Gastrocnemius medialis (tissue), 4 donors: ENCODE data around the gene SYCE3. TPM values are rescaled to one million over a fixed set of nuclear protein-coding genes. Genes with fewer than 3 reads are reported as not detected.
A peak's percentile ranks its signal among the peaks of the same experiment; 100 is the strongest.

Experiments used
- ATAC-seq, 2 donors: fragments of 150-250 bp; one replicate each; pipeline ENCODE4 v1.9.1; 2016
- DNase-seq, 2 donors: peaks; one replicate each; pipeline ENCODE4 v3.0.0-alpha.2; 2019
- H3K27ac ChIP-seq, 4 donors: fragments of 200-600 bp; sonication (generic); 1 replicate in 1 of 4; 2 replicates in 3 of 4; pipeline ENCODE4 v1.5.1; 2016 to 2018; ENCODE audit warnings: mild to moderate bottlenecking in 2 of 4, moderate library complexity in 1 of 4
- H3K27me3 ChIP-seq, 3 donors: fragments of 200-600 bp; sonication (generic) in 2 of 3; 1 replicate in 1 of 3; 2 replicates in 2 of 3; pipeline versions ENCODE4 v1.5.1 to v1.6.0; 2016 to 2019; ENCODE audit warnings: mild to moderate bottlenecking in 1 of 3, moderate library complexity in 1 of 3
- H3K36me3 ChIP-seq, 2 donors: fragments of 200-600 bp; sonication (generic) in 1 of 2; one replicate each; pipeline ENCODE4 v1.5.1; 2017 to 2018
- H3K4me1 ChIP-seq, 2 donors: fragments of 200-600 bp; sonication (generic) in 1 of 2; one replicate each; pipeline ENCODE4 v1.5.1; 2016 to 2017; ENCODE audit warnings: mild to moderate bottlenecking in 2 of 2
- H3K4me3 ChIP-seq, 4 donors: fragments of 200-600 bp; sonication (generic) in 3 of 4; 1 replicate in 1 of 4; 2 replicates in 3 of 4; pipeline ENCODE4 v1.5.1; 2016 to 2019; ENCODE audit warnings: mild to moderate bottlenecking in 2 of 4
- H3K9me3 ChIP-seq, 3 donors: fragments of 200-600 bp; sonication (generic) in 2 of 3; 1 replicate in 1 of 3; 2 replicates in 2 of 3; pipeline ENCODE4 v1.5.1; 2016 to 2019
- POLR2A ChIP-seq, 2 donors: fragments of 450-650 bp; IDR thresholded peaks; one replicate each; pipeline ENCODE4 v1.6.1; 2017; ENCODE audit warnings: antibody characterized with exemption in 2 of 2, mild to moderate bottlenecking in 2 of 2, moderate library complexity in 2 of 2
- in situ Hi-C, 4 donors: fragments of 200-750 bp; cut with MboI; loops; one replicate each; pipeline versions ENCODE4 v1.15.0 to v1.8.0; 2017; ENCODE audit warnings: low sequenced_read_pairs in 4 of 4
- intact Hi-C: fragments of 100-400 bp; cut with DNase I; formaldehyde crosslinking; loops from one replicate; pipeline ENCODE4 v1.15.1; 2023; ENCODE audit warnings: low total_unique reads
- total RNA-seq, 4 donors: library from RNA; depleted of rRNA; stranded (reverse); fragments of >200 nt; gene quantifications; one replicate each; pipeline versions ENCODE4 v1.1.0 to v1.2.3, GENCODE V29; 2016
- TF ChIP-seq, protein P1 (sequence below), 5 experiments: fragments of 450-650 bp in 3 of 5; fragments of 200-600 bp in 2 of 5; sonication (generic) in 2 of 5; IDR thresholded peaks in 4 of 5; conservative IDR thresholded peaks in 1 of 5; 1 replicate in 4 of 5; 2 replicates in 1 of 5; pipeline ENCODE4 v1.5.1; 2016 to 2019; ENCODE audit warnings: antibody characterized with exemption in 5 of 5, mild to moderate bottlenecking in 3 of 5, moderate library complexity in 3 of 5

The SYCE3 gene
- total RNA-seq, 4 donors from 2014 or later = not detected

DNA sequence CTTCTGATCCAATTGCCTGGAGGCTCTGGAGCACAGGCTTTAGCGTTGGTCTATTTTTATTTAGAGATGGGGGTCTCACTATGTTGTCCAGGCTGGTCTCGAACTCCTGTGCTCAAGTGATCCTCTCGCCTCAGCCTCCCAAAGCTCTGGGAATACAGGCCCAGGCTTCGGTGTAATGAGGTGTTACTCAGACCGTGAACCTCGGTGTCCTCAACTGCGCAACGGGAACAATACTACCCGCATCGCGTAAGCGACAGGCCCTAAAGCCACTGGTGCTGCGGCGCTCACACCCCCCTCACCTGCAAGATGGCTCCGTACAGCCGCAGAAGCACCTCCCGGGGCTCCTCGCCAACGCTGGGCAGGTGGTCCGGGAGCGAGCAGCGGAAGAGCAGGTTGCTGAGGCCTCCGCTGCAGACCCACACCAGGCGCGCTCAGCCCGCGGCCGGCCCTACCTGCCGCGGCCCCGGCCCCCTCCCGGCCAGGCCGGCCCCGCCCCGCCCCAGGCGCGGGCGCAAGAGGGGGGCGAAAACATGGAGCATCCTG is 19.3 kb upstream of the SYCE3 start:
- Histone ChIP-seq H3K27me3 (no peaks in the 10 kb centered on the region), H3K36me3 (peaks cover 0 to 7% of the 10 kb centered on the region in 2 donors), H3K9me3 (no peaks in the 10 kb centered on the region), H3K4me3 (peak overlapping the region; percentile 61 to 79 (median 70)), H3K27ac (peak overlapping the region; percentile 89 to 98 (median 96)), H3K4me1 (peaks cover 27 to 46% of the 10 kb centered on the region in 2 donors)
- intact Hi-C loops = loop anchor here (1.0 to 2.0 kb wide), 2 partner anchors 20 to 73 kb away; partner anchors contain the start of genes NCAPH2 and SYCE3
- DNase-seq (no peak), ATAC-seq (no peak)
- in situ Hi-C loops = no loop called here
- TF ChIP-seq, protein P1, sequence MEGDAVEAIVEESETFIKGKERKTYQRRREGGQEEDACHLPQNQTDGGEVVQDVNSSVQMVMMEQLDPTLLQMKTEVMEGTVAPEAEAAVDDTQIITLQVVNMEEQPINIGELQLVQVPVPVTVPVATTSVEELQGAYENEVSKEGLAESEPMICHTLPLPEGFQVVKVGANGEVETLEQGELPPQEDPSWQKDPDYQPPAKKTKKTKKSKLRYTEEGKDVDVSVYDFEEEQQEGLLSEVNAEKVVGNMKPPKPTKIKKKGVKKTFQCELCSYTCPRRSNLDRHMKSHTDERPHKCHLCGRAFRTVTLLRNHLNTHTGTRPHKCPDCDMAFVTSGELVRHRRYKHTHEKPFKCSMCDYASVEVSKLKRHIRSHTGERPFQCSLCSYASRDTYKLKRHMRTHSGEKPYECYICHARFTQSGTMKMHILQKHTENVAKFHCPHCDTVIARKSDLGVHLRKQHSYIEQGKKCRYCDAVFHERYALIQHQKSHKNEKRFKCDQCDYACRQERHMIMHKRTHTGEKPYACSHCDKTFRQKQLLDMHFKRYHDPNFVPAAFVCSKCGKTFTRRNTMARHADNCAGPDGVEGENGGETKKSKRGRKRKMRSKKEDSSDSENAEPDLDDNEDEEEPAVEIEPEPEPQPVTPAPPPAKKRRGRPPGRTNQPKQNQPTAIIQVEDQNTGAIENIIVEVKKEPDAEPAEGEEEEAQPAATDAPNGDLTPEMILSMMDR (IDR thresholded peaks at IDR 0.05 in 4 of 5, conservative IDR thresholded peaks at IDR 0.05 in 1 of 5) = no peak
- TF ChIP-seq POLR2A (IDR thresholded peaks at IDR 0.05) = no peak

GRCh38 chr22:50581031-50581949 is 18.6 kb upstream of the SYCE3 start:
- no peak for TF ChIP-seq POLR2A (IDR thresholded peaks at IDR 0.05)
- TF ChIP-seq, protein P1 (IDR thresholded peaks at IDR 0.05 in 4 of 5, conservative IDR thresholded peaks at IDR 0.05 in 1 of 5) = no peak
- peaks cover 0 to 7% of the 10 kb centered on the region in 2 donors for H3K36me3 ChIP-seq
- no peak for DNase-seq
- intact Hi-C loops = no loop called here
- peak overlapping the region; percentile 61 to 79 (median 70) for H3K4me3 ChIP-seq
- no peaks in the 10 kb centered on the region for H3K27me3 ChIP-seq
- no peak for ATAC-seq
- H3K27ac ChIP-seq = peak overlapping the region; percentile 89 to 98 (median 96)
- H3K9me3 ChIP-seq = no peaks in the 10 kb centered on the region
- H3K4me1 ChIP-seq = peaks cover 27 to 53% of the 10 kb centered on the region in 2 donors
- in situ Hi-C loops = no loop called here

- ATAC-seq = no peak
- Histone ChIP-seq H3K36me3 (peaks cover 0 to 7% of the 10 kb centered on the region in 2 donors), H3K27ac (peak overlapping the region; percentile 89 to 98 (median 96)), H3K27me3 (no peaks in the 10 kb centered on the region), H3K4me1 (peaks cover 27 to 54% of the 10 kb centered on the region in 2 donors), H3K9me3 (no peaks in the 10 kb centered on the region), H3K4me3 (no peak overlapping the region)
- no peak for DNase-seq
- TF ChIP-seq, protein P1 (IDR thresholded peaks at IDR 0.05 in 4 of 5, conservative IDR thresholded peaks at IDR 0.05 in 1 of 5) = no peak
- TF ChIP-seq POLR2A (IDR thresholded peaks at IDR 0.05) = no peak
- intact Hi-C loops = no loop called here
- in situ Hi-C loops = no loop called here
Observed at GRCh38 chr22:50579752-50580151, 17.0 kb upstream of the SYCE3 start.

DNA sequence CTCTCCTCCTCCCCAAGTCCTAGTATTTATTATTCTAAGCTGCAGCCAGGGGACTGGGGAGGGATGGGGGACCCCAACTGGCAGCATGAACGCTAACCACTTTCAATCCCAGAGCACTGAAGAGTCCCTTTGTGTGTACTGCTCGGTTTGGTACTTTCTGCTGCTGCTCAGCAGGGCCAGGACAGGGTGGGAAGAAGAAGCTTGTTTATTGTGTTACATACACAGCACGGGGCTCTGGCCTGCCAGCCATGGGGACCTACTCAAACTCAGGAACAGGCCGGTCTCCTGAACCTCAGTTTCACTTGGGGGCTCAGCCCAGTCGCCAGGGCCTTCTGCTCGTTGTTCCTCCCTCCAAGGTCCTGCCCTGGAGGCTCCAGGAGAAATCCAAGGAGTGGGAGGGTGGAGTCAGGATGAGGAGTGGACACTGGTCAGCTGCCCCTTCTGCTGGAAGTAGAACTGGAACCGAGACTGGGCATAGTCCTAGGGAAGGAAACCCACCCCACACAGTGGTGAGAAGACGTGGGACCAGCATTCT is 16.1 kb upstream of the SYCE3 start:
- Histone ChIP-seq H3K36me3 (peaks cover 0 to 16% of the 10 kb centered on the region in 2 donors), H3K9me3 (no peaks in the 10 kb centered on the region), H3K4me3 (peak overlapping the region; percentile 31 to 64 (median 63)), H3K27me3 (no peaks in the 10 kb centered on the region), H3K27ac (peak overlapping the region; percentile 89 to 98 (median 96)), H3K4me1 (peaks cover 26 to 52% of the 10 kb centered on the region in 2 donors)
- intact Hi-C loops (no loop called here), in situ Hi-C loops (no loop called here)
- TF ChIP-seq, protein P1 (IDR thresholded peaks at IDR 0.05 in 4 of 5, conservative IDR thresholded peaks at IDR 0.05 in 1 of 5) = no peak
- TF ChIP-seq POLR2A (IDR thresholded peaks at IDR 0.05) = no peak
- DNase-seq = no peak
- ATAC-seq = no peak
